Hematopoietic multipotent progenitor cell treated with erythropoietin and hydrocortisone succinate and interleukin-3 and kit ligand, for 4 days (in vitro differentiated cells): Measurements from ENCODE around the gene KCTD10.
A peak's percentile ranks its signal among the peaks of the same experiment; 100 is the strongest.
"Not testable (repeated sequence)": the region's sequence is repeated elsewhere in the genome, so short reads cannot be mapped to it uniquely, and the experiment has no call there.

Experiments
- DNase-seq: peaks from one replicate; pipeline ENCODE4 v3.0.0-alpha.2; 2015

The KCTD10 gene

GRCh38 chr12:109445191-109445609, 31.9 kb downstream of the KCTD10 start:
- DNase-seq, result no peak

- no peak for DNase-seq
Measured at GRCh38 chr12:109444259-109444658, 32.8 kb downstream of the KCTD10 start.

- no peak for DNase-seq
Measured at GRCh38 chr12:109443794-109444193, 33.3 kb downstream of the KCTD10 start.

- no peak for DNase-seq
Measured at GRCh38 chr12:109440851-109441490, 36.1 kb downstream of the KCTD10 start.

- not testable (repeated sequence) for DNase-seq
Measured at GRCh38 chr12:109439951-109440350, 37.1 kb downstream of the KCTD10 start.

GRCh38 chr12:109439181-109439580, 37.9 kb downstream of the KCTD10 start:
- no peak for DNase-seq

GRCh38 chr12:109436188-109436560, 40.9 kb downstream of the KCTD10 start:
- no peak for DNase-seq

GRCh38 chr12:109435428-109436187, 41.5 kb downstream of the KCTD10 start:
- no peak for DNase-seq

- no peak for DNase-seq
Measured at GRCh38 chr12:109434582-109434981, 42.5 kb downstream of the KCTD10 start.

GRCh38 chr12:109433618-109434017, 43.5 kb downstream of the KCTD10 start:
- DNase-seq, result peak; percentile 7

- DNase-seq, result peak; percentile 86
Measured at GRCh38 chr12:109432842-109433304, 44.2 kb downstream of the KCTD10 start.

GRCh38 chr12:109432431-109432830, 44.7 kb downstream of the KCTD10 start:
- DNase-seq, result no peak

- no peak for DNase-seq
Measured at GRCh38 chr12:109430244-109430643, 46.9 kb downstream of the KCTD10 start.

- DNase-seq, result not testable (repeated sequence)
Measured at GRCh38 chr12:109428804-109429203, 48.3 kb downstream of the KCTD10 start.

GRCh38 chr12:109428037-109428629, 49.0 kb downstream of the KCTD10 start:
- peak; percentile 90 for DNase-seq

- no peak for DNase-seq
Measured at GRCh38 chr12:109423392-109423791, 53.7 kb downstream of the KCTD10 start.

- DNase-seq, result no peak
Measured at GRCh38 chr12:109422251-109422650, 54.8 kb downstream of the KCTD10 start.

GRCh38 chr12:109421355-109422087, 55.6 kb downstream of the KCTD10 start:
- DNase-seq, result no peak

GRCh38 chr12:109418848-109419480, 58.1 kb downstream of the KCTD10 start:
- DNase-seq, result no peak

- DNase-seq, result not testable (repeated sequence)
Measured at GRCh38 chr12:109406147-109406546, 71.0 kb downstream of the KCTD10 start.

GRCh38 chr12:109404841-109405240, 72.3 kb downstream of the KCTD10 start:
- not testable (repeated sequence) for DNase-seq
